Trophoblast cell (in vitro differentiated cells and primary cell): Measurements from ENCODE around the gene ALX1.

Source experiments
- DNase-seq, 2 donors: peaks; one replicate each; pipeline ENCODE4 v3.0.0-alpha.2; 2016
- H2AFZ ChIP-seq: 2 replicates; pipeline ENCODE4 v1.6.1; 2013; ENCODE audit warnings: low read length, moderate library complexity, mild to moderate bottlenecking; ENCODE audit not compliant: insufficient read depth, poor library complexity
- H2AK5ac ChIP-seq: 2 replicates; pipeline ENCODE4 v1.6.1; 2013; ENCODE audit warnings: mild to moderate bottlenecking, low read length
- H2BK120ac ChIP-seq: 2 replicates; pipeline ENCODE4 v1.6.1; 2013; ENCODE audit warnings: low read length, mild to moderate bottlenecking, moderate library complexity; ENCODE audit not compliant: insufficient read depth, poor library complexity
- H2BK12ac ChIP-seq: 2 replicates; pipeline ENCODE4 v1.6.1; 2013; ENCODE audit warnings: mild to moderate bottlenecking, low read length, moderate library complexity
- H2BK5ac ChIP-seq: 2 replicates; pipeline ENCODE4 v1.6.1; 2013; ENCODE audit warnings: low read length, low read depth, moderate library complexity, mild to moderate bottlenecking; ENCODE audit not compliant: poor library complexity
- H3K14ac ChIP-seq: 2 replicates; pipeline ENCODE4 v1.6.1; 2013; ENCODE audit warnings: mild to moderate bottlenecking, low read length
- H3K18ac ChIP-seq: 2 replicates; pipeline ENCODE4 v1.6.1; 2013; ENCODE audit warnings: mild to moderate bottlenecking, low read length
- H3K23ac ChIP-seq: 2 replicates; pipeline ENCODE4 v1.6.1; 2013; ENCODE audit warnings: low read length
- H3K27ac ChIP-seq: 2 replicates; pipeline ENCODE4 v1.5.1; 2013; ENCODE audit warnings: low read depth, mild to moderate bottlenecking, inconsistent platforms, low read length, moderate library complexity
- H3K27me3 ChIP-seq: 2 replicates; pipeline ENCODE4 v1.6.1; 2013; ENCODE audit warnings: inconsistent platforms, mild to moderate bottlenecking, low read length, moderate library complexity; ENCODE audit not compliant: insufficient read depth
- H3K36me3 ChIP-seq, 2 experiments: 1 replicate in 1 of 2; 2 replicates in 1 of 2; pipeline ENCODE4 v1.6.1; 2013; ENCODE audit warnings: low read length in 2 of 2, mild to moderate bottlenecking in 2 of 2, moderate library complexity in 1 of 2; ENCODE audit not compliant: insufficient read depth in 2 of 2, control insufficient read depth in 1 of 2
- H3K4ac ChIP-seq: 2 replicates; pipeline ENCODE4 v1.6.1; 2013; ENCODE audit warnings: low read depth, mild to moderate bottlenecking, low read length, moderate library complexity
- H3K4me1 ChIP-seq, 2 experiments: 1 replicate in 1 of 2; 2 replicates in 1 of 2; pipeline ENCODE4 v1.6.1; 2013; ENCODE audit warnings: low read length in 2 of 2, mild to moderate bottlenecking in 2 of 2, moderate library complexity in 1 of 2; ENCODE audit not compliant: insufficient read depth in 2 of 2, control insufficient read depth in 1 of 2
- H3K4me2 ChIP-seq: 2 replicates; pipeline ENCODE4 v1.6.1; 2013; ENCODE audit warnings: inconsistent platforms, mild to moderate bottlenecking, low read length, moderate library complexity
- H3K4me3 ChIP-seq: 2 replicates; pipeline ENCODE4 v1.5.1; 2013; ENCODE audit warnings: mild to moderate bottlenecking, low read depth, low read length, inconsistent platforms
- H3K79me1 ChIP-seq: one replicate; pipeline ENCODE4 v1.6.1; 2013; ENCODE audit warnings: low read length
- H3K79me2 ChIP-seq: 2 replicates; pipeline ENCODE4 v1.6.1; 2013; ENCODE audit warnings: low read length, mild to moderate bottlenecking; ENCODE audit not compliant: control insufficient read depth, insufficient read depth, poor library complexity
- H3K9ac ChIP-seq: 2 replicates; pipeline ENCODE4 v1.6.1; 2013; ENCODE audit warnings: mild to moderate bottlenecking, low read length
- H3K9me3 ChIP-seq: 2 replicates; pipeline ENCODE4 v1.6.1; 2013; ENCODE audit warnings: low read depth, mild to moderate bottlenecking, control low read depth, inconsistent platforms, low read length; ENCODE audit not compliant: insufficient read depth
- H4K12ac ChIP-seq: 2 replicates; pipeline ENCODE4 v1.6.1; 2013; ENCODE audit warnings: low read depth, mild to moderate bottlenecking, low read length, moderate library complexity
- H4K8ac ChIP-seq: 2 replicates; pipeline ENCODE4 v1.6.1; 2013; ENCODE audit warnings: low read depth, mild to moderate bottlenecking, low read length, moderate library complexity
- H4K91ac ChIP-seq: one replicate; pipeline ENCODE4 v1.6.1; 2013; ENCODE audit warnings: low read depth, mild to moderate bottlenecking, low read length, moderate library complexity
- WGBS: extraction: QIAGEN DNeasy Blood & Tissue Kit; methylation state at CpG from one replicate; pipeline ENCODE4 v1.1.7; 2013; ENCODE audit warnings: missing lambda C conversion rate; ENCODE audit not compliant: insufficient read length, insufficient coverage; ENCODE audit errors: extremely low coverage; 5-methylcytosine and 5-hydroxymethylcytosine counted together

The ALX1 gene

GRCh38 chr12:85273381-85274314, 6.4 kb upstream of the ALX1 start:
- Histone ChIP-seq H4K12ac (no peak overlapping the region), H3K14ac (no peak overlapping the region)
- DNase-seq = no peak

GRCh38 chr12:85274315-85274651, 5.7 kb upstream of the ALX1 start:
- no peak overlapping the region for H4K8ac ChIP-seq
- no peak overlapping the region for H2AK5ac ChIP-seq
- peaks cover 3% of the 10 kb centered on the region for H3K9me3 ChIP-seq
- no peak overlapping the region for H2BK120ac ChIP-seq
- H3K4ac ChIP-seq = no peak overlapping the region
- H2AFZ ChIP-seq = no peak overlapping the region
- WGBS = no CpG with 5 or more reads among the region's 8 CpGs
- no peak overlapping the region for H3K23ac ChIP-seq
- no peak overlapping the region for H3K18ac ChIP-seq
- no peak overlapping the region for H3K4me3 ChIP-seq
- no peak overlapping the region for H2BK5ac ChIP-seq
- DNase-seq = no peak
- no peaks in the 10 kb centered on the region for H3K36me3 ChIP-seq
- H3K4me2 ChIP-seq = no peak overlapping the region
- no peaks in the 10 kb centered on the region for H3K79me2 ChIP-seq
- H3K9ac ChIP-seq = no peak overlapping the region
- H3K14ac ChIP-seq = no peak overlapping the region
- no peak overlapping the region for H2BK12ac ChIP-seq
- H3K79me1 ChIP-seq = no peaks in the 10 kb centered on the region
- H3K27ac ChIP-seq = no peak overlapping the region
- H4K12ac ChIP-seq = no peak overlapping the region
- H4K91ac ChIP-seq = no peak overlapping the region
- H3K4me1 ChIP-seq = peaks cover 1 to 2% of the 10 kb centered on the region in 2 experiments
- H3K27me3 ChIP-seq = peaks cover 46% of the 10 kb centered on the region

More at GRCh38 chr12:85273381-85274314, 6.4 kb upstream of the ALX1 start:
- Histone ChIP-seq H3K9ac (no peak overlapping the region), H3K79me2 (no peaks in the 10 kb centered on the region), H2BK12ac (no peak overlapping the region), H3K23ac (no peak overlapping the region), H3K4me1 (peaks cover 0 to 2% of the 10 kb centered on the region in 2 experiments), H4K91ac (no peak overlapping the region), H3K4me3 (no peak overlapping the region), H3K36me3 (no peaks in the 10 kb centered on the region), H3K27me3 (peaks cover 41% of the 10 kb centered on the region), H3K4ac (no peak overlapping the region), H3K27ac (no peak overlapping the region), H3K4me2 (peak overlapping the region; percentile 19), H3K9me3 (peaks cover 3% of the 10 kb centered on the region), H3K79me1 (no peaks in the 10 kb centered on the region), H3K18ac (no peak overlapping the region), H2AK5ac (no peak overlapping the region), H4K8ac (no peak overlapping the region), H2BK120ac (no peak overlapping the region), H2BK5ac (no peak overlapping the region), H2AFZ (no peak overlapping the region)
- no CpG with 5 or more reads among the region's 37 CpGs for WGBS

- H3K18ac ChIP-seq = no peak overlapping the region
- no peak overlapping the region for H4K8ac ChIP-seq
- no peak overlapping the region for H3K4me3 ChIP-seq
- no peak overlapping the region for H3K9ac ChIP-seq
- H3K27me3 ChIP-seq = peaks cover 54% of the 10 kb centered on the region
- H3K4me2 ChIP-seq = no peak overlapping the region
- no peak overlapping the region for H3K4ac ChIP-seq
- H2BK12ac ChIP-seq = no peak overlapping the region
- H2BK5ac ChIP-seq = no peak overlapping the region
- no peak overlapping the region for H4K12ac ChIP-seq
- H2AFZ ChIP-seq = no peak overlapping the region
- H3K23ac ChIP-seq = no peak overlapping the region
- H3K79me2 ChIP-seq = no peaks in the 10 kb centered on the region
- H4K91ac ChIP-seq = no peak overlapping the region
- no CpG with 5 or more reads among the region's 2 CpGs for WGBS
- no peak overlapping the region for H3K27ac ChIP-seq
- no peak overlapping the region for H2BK120ac ChIP-seq
- no peaks in the 10 kb centered on the region for H3K79me1 ChIP-seq
- H3K9me3 ChIP-seq = peaks cover 3% of the 10 kb centered on the region
- H2AK5ac ChIP-seq = no peak overlapping the region
- DNase-seq = no peak
- H3K14ac ChIP-seq = no peak overlapping the region
- H3K36me3 ChIP-seq = no peaks in the 10 kb centered on the region
- H3K4me1 ChIP-seq = peaks cover 2 to 5% of the 10 kb centered on the region in 2 experiments
These were observed 4.6 kb upstream of the ALX1 start for GRCh38 chr12:85275374-85275773.

- Histone ChIP-seq H2BK12ac (no peak overlapping the region), H2AK5ac (no peak overlapping the region), H2BK120ac (no peak overlapping the region), H3K27ac (no peak overlapping the region), H3K23ac (no peak overlapping the region), H3K9ac (no peak overlapping the region), H2AFZ (no peak overlapping the region), H4K12ac (no peak overlapping the region), H3K4ac (no peak overlapping the region), H3K27me3 (peaks cover 54% of the 10 kb centered on the region), H4K8ac (no peak overlapping the region), H3K4me2 (no peak overlapping the region), H3K36me3 (no peaks in the 10 kb centered on the region), H3K18ac (no peak overlapping the region), H2BK5ac (no peak overlapping the region), H3K9me3 (peaks cover 3% of the 10 kb centered on the region), H3K79me2 (no peaks in the 10 kb centered on the region), H3K79me1 (no peaks in the 10 kb centered on the region), H3K14ac (no peak overlapping the region), H3K4me1 (peaks cover 2 to 5% of the 10 kb centered on the region in 2 experiments), H4K91ac (no peak overlapping the region), H3K4me3 (no peak overlapping the region)
- no CpG with 5 or more reads among the region's 3 CpGs for WGBS
- DNase-seq = no peak
These were observed 2.8 kb upstream of the ALX1 start for GRCh38 chr12:85277191-85277590.
